NCI-H146 treated with DMSO at 0.1 percent for 48 hours (cell line): ENCODE data around the gene RPUSD4.
"Not testable (repeated sequence)": the region's sequence is repeated elsewhere in the genome, so short reads cannot be mapped to it uniquely, and the experiment has no call there.

Source experiments
- DNase-seq: peaks from one replicate; lab custom pipeline; 2025; ENCODE audit not compliant: unreplicated experiment; lab: John Stamatoyannopoulos, UW

RPUSD4 gene, protein sequence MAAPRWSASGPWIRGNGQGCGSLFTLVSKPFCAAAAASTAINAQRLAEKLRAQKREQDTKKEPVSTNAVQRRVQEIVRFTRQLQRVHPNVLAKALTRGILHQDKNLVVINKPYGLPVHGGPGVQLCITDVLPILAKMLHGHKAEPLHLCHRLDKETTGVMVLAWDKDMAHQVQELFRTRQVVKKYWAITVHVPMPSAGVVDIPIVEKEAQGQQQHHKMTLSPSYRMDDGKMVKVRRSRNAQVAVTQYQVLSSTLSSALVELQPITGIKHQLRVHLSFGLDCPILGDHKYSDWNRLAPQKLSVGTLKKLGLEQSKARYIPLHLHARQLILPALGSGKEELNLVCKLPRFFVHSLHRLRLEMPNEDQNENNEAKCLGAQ

DNA sequence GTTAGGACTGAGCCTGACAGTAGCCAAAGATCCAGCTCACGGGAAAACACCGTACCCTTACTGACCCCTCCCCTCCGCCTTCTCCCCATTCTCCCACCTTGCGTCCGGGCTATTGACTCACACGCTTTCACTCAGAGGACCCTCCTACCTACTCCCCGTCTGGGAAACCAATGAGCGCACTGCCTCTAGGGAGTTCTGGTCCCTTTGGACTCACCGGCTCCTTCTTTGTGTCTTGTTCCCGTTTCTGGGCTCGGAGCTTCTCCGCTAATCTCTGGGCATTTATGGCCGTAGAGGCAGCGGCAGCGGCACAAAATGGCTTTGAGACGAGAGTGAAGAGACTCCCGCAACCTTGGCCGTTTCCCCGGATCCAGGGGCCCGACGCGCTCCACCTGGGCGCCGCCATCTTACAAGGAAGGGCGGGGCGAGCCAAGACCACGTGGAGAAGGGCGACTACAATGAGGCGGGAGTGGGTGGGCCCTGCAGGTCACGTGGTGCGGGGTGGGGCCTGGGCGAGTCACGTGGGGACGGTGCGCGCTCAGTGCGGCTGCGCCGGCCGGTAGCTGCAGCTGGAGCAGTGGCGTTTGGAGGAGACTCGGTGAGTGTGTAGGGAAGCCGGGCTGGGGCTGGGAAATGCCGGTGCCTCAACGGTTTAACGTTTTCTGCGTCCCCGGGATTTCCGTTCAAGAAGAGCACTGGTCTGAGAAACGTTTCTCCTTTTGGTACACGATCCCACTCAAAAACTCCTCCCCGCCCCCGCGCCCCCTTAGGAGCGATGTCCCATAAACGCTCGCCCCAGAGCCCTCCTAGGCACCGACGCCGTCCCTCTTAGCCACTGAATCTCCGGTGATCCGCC, at the start of gene RPUSD4, which contains the start of gene FAM118B:
RPUSD4 (minus strand) TSS at position 415 of the 853 bp plus-strand sequence; CDS start at position 403, 12 bp downstream.
FAM118B (plus strand) TSS at position 547 of the 853 bp plus-strand sequence. CDS start 23,220 bp downstream, outside the sequence.
- peak; percentile 87 for DNase-seq

DNA sequence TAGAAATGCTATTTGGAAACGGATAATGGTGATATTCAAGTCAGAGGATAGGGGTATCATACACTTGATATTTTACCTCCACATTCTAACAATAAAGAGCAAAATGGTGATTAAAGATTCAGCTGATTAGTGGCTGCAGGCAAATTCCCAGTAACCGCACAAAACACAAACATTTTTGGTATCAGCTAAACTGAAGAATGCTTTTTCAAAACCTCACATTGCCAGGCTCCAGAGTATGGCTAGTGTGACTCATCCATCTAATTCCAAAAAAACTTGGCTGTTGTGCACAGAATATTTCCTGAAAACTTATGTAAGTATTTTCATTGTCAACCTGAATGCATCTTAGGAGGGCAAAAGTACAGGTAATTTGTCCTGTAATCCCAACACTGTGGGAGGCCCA, 46.3 kb upstream of the RPUSD4 start:
- DNase-seq = no peak

DNA sequence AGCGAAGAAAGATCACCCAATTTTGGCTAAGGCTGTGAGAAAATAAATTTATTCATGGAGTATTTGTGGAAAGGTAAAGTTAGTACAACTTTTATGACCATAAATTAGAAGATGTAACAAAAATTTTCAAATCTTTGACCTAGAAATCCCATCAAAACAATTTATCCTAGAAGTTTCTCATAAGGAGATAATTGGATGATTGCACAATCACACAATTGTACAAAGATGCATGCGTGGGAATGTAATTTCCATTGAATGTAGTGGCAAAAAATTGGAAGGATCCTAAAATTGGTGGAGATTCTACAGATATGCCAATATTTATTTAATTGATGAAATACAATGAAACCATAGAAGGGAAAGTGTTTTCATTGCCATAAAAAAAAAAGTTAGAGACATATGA, 45.7 kb upstream of the RPUSD4 start:
- no peak for DNase-seq

DNA sequence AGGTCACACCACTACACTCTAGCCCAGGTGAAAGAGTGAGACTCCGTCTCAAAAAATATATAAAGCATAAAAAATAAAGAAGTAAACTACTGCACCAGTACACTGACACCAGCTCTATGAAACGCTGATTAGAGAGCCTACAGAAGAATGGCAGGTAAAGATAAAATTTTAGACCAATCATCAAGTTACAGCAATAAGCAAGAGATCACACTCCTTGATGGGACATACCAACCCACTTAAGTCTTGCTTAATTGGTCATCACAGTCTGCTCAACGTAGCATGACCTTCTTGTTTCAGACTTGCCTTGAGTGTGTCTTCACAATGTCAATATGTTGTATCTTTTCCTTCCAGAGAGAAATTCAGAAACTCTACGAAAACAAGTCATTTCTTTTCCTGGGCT, 44.8 kb upstream of the RPUSD4 start:
- DNase-seq = no peak

DNA sequence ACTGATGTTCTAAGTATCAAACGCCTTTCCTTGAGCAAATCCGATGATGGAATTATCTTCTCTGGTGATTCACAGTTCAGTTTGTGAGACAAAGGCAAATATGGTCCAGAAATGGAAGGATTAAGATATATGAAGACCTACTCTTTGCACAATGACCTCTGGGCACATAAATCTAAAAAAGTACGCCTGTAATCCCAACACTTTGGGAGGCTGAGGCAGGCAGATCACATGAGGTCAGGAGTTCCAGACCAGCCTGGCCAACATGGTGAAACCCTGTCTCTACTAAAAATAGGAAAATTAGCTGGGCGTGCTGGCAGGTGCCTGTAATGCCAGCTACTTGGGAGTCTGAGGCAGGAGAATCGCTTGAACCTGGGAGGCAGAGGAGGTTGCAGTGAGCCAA, 44.1 kb upstream of the RPUSD4 start:
- not testable (repeated sequence) for DNase-seq

DNA sequence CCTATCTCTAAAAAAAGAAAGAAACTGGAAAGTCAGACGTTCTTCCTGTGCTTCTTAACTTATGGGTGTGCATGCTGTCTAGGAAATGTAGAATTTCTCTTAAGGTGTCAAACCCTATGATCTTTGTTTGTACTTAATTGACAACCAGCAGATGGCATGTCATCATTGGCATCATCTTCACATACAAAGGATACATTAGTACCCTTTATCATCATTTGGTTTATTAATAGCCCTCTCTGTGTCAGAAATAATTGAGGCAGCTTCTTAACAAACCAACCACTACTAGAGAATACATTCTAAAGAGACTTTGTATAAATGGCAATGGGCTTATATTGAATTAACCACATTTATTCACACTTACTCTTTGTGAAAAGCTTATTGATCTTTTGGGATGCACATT, 43.4 kb upstream of the RPUSD4 start:
- no peak for DNase-seq

DNA sequence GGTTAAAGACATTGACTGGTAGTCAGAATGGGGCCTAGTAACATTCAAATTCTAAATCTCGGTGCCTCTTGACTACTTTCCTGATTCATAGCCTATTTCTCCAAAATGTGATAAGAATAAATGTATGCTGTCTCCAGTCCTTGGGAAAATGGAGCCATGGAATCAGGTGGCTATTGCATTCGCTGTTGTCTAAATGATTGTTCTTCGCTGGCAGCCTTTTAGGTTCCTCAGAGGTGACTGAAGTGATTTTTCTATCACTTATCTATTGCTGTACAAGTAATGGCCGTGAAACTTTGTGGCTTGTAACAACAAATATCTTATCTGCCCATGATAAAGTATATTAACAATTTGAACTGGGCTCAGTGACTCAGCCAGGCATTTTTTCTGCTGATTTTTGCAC, 41.8 kb upstream of the RPUSD4 start:
- DNase-seq = no peak

DNA sequence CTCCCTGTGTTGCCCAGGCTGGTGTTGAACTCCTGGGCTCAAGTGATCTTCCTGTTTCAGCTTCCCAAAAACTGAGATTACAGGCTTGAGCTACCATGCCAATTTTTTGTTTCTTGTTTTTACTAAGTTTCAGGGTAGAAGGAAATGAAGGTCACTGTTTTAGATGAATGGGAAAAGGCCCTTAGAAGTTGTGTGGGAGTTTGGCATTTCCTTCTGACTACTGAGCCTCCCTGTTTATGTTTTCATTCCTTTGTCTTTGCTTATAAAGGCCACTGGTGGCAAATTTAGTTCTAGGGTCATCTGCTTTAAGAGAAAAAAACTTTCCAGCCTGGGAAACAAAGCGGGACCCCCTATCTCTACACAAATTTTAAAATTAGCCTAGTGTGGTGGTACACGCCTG, 35.2 kb upstream of the RPUSD4 start:
- no peak for DNase-seq

DNA sequence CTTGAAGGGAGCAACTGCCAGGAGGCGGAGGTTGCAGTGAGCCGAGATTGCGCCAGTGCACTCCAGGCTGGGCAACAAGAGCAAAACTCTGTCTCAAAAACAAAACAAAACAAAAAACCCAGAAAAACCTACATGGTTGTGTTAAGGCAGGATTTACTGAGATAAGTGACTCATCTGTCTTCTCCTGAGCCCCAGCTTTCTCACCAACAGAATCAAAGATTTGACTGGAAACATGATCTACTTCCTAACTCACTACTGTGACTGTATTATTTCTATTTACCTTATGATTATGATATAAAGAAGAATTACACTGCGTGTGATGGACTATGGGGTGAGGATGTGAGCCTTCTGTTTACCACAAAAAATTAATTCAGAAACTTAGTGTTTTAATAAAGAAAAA, 21.9 kb upstream of the RPUSD4 start:
- no peak for DNase-seq

DNA sequence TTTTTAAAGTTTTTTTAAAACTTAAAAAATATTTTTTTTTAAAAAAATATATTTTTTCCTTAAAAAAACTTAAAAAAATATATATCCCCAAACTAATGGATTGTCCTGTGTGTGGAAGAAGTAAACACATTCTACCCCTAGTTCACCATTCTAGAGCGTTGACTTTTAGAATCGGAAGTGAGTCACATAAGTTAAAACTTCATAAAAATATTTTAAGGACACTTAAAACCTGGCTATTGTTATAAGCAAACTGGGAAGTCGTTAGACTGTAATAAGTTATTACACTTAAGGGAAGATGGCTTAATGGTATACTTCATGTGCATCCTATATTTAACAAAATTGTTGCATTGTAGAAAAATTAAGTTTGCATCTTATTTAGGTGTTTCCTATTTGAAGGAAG, 21.2 kb upstream of the RPUSD4 start:
- DNase-seq = no peak

DNA sequence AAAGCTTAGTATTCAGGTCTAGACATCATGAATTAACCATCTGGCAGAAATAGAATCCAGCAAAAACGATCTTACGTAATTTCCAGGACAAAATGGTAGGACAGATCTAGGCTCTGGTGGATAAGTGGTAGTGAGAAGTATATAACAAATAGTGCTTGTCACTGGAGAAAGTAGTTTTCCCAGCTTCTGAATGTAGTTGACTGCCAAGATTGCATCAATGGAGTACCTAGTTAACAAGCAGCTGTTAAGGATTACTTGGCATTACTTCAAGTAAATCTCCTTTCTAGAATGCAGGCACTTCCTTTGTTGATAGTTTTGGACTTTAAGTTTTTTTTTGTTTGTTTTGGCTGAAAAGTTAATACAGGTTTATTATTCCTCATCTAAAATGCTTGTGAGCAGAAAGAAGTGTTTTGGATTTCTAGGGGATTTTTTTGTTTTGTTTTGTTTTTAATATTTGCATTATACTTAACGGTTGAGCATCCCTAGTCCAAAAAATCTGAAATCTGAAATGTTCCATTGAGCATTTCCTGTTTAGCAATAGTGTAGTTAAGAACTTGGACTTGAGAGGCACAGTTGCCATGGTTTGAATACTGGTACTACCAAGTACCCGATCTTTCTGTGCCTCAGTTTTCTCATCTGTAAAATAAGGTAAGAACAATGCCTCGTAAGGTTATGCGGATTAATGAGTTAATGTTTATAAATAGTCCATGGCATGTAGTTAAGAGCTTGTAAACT, 20.4 kb upstream of the RPUSD4 start:
- DNase-seq = no peak

DNA sequence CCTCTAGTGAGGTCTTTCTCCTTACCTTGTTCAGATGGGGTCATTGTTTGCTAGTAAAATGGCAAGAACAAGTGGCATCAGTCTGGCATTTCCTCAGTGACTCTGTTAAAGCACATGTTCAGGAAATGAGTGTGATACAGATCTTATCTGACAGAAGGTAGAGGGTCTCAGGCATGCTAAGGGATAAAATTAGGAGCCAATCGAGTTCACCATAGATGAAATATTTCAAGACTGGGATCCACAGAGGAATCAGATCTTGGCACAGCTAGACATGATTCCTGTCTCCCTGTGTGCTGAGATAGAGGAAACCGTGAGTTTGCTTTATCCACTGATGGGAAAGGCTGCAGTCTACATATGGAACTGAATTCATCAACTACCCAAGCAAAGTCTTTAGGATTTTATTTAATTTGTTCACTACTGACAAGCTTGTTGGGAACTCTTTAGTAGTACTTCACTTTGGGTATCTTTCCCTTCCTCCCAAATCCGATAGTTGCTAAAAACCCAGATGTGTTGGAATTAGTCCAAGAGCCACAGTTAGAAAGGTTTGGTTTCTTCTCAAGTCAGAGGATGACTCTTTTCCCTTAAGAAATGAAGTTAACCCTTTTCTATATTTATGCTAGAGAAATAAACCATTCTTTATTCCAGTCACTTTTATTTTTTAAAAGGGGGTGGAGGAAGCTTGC, 18.5 kb upstream of the RPUSD4 start:
- no peak for DNase-seq

DNA sequence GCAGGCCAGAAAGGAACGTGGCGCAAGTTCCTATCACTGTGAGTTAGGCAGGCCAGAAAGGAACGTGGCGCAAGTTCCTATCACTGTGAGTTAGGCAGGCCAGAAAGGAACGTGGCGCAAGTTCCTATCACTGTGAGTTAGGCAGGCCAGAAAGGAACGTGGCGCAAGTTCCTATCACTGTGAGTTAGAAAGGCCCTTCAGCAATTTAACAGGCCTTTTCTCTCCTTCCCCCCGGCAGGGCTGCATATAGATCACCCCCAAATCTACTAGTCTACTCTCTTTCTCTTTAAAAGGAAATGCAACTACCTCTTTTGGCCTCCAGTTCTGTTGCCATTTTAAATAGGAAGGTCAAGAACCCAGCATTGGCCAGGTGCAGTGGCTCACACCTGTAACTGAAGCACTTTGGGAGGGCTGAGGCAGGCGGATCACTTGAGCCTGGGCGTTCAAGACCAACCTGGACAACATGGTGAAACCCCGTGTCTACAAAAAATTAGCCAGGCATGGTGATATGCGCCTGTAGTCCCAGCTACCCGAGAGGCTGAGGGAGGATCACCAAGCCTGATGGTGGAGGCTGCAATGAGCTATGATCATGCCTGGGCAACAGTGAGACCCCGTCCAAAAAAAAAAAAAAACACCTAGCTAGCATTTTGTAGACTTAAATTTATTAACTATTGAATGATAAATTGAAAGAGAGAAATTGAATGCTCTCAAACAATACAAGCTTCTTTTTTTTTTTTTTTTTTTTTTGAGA, 15.1 kb upstream of the RPUSD4 start:
- DNase-seq = no peak

DNA sequence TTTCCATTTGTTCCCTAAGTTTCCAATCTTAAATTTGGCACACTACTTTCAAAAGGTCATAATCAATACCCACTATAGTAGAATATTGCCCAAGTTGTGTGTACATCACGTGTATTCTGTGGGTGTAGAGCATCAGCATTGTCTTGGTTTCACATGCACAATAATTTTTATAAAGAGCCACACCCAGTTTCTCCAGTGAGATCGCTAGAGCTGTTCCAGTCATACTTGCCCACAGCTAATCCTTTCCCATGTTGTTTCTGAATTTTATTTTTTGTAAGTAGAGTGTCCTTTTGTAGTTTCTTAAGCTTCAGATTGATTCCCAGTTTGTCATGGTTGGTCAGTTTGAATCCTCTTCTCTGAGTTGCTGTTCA, 13.8 kb upstream of the RPUSD4 start:
- no peak for DNase-seq

DNA sequence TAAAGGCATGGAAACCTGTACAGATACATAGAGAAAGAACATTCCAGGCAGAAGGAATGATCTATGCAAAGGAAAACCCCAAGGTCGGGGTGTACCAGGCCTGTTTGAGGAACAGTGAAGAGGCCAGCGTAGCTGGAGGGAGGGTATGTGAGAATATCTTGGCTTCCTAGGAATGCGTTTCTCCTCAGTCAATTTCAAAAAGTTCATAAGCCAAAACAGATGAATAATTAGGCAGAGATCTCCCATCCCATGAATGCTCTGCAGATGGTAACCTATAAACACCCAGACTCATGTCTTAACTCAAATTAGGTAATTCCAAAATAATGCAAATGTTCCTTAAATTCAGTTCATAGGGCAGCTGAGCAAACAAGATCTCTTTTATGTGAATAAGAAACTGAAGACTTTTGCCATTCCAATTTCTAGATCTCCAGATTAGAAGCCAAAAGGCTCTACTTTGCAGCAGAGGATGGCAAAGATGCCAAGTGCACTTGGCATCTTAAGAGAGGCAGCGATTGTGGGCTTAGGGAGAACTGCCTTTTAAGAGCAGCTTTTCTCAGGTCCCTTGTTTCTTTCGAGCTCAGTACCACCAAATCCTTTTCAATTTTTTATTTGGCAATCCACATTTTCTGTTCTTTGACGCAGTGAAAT, 13.3 kb upstream of the RPUSD4 start:
- no peak for DNase-seq

DNA sequence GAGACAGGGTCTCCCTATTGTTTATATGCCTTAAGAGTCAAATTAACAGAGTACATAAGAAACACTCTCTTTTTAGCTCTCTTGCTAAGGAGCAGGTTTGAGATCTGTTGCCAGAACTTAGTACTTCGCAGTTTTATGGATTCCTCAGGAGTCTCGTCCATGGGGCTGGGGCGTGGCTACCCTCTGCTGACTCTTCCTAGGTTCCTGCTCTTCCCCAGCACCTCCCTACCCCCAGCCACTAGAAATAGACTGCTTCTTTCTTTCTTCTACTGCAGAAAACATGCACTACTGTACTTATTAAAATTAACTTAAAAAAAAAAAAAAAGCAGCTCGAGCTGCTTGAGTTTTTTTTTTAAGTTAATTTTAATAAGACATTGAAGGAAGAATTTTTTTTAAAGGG, 8.1 kb upstream of the RPUSD4 start:
- no peak for DNase-seq

DNA sequence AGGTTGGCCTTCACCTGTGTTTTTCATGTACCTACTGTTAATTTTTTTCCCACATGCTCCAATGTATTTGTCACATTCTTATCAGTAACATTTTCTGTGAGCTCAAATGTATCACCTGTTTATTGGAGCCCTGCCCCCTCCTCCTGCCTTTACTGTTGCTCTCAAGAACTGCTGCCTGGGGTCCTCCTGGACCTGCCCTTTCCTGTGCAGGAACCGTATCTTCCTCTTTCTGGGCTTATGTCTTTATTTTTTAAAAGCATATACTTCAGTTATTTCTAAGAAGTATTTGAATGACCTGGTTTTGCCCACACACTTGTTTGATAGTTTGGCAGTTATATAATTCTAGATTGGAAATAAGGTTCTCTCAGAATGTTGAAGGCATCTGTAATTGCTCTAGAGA, 6.0 kb upstream of the RPUSD4 start:
- DNase-seq = no peak

DNA sequence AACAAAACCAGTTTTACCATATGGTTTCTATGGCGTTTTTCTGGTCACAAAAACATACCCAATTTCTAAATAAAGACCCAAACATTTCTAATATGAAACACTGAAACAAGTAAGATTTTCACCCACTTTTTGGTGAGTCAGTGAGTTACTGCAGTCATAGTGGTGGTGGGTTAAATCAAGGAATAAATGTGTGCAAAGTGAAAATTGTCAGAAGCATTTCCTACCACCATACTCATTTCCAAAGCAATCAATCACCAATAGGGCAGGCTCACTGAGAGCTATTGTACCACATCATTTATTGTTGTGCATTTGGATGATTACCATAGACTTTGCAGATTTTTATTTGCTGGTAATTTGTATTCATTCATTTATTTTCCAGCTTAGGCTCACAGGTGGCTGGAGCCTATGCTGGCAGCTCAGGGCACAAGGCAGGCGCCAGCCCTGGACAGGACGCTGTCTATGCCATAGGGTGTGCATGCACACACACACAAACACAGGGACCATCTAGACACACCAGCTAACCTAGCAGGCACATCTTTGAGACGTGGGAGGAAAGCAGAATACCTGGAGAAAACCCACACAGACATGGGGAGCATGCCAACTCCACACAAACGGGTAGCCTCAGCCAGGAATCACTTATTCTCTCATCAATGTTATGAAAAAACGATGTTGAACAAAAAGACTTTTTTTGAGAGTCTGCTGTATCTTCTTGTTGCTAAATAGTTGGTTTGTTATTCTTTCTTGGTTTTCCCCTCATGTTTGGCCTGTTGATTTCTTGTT, 5.3 kb upstream of the RPUSD4 start:
- DNase-seq = no peak

DNA sequence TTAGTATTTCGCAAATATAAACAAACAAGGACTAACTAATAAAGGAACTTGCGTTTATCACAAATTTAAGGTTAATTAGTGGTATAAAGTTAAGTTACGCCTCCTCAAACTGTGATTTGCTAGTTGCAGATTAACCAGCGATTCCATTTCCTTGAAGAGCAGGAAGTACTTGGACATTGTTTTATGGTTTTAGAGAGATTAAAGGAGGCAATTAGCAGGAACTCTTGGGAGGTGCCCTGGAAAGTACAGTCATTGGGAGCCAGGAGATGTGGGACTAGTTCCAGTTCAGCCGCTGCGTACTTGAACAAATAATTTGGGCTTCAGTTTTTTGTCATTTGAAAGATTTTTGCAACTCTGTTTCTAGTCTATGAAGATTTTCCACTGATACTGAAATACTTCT, 3.4 kb upstream of the RPUSD4 start:
- no peak for DNase-seq
